Measurements from ENCODE around the gene LPCAT1. TPM values are rescaled to one million over a fixed set of nuclear protein-coding genes. Genes with fewer than 3 reads are reported as not detected.
"Not testable (repeated sequence)": the region's sequence is repeated elsewhere in the genome, so short reads cannot be mapped to it uniquely, and the experiment has no call there.

LPCAT1 gene
- total RNA-seq, 6 experiments from 2014 or later = 37.5 to 53.5 (median 44.1) TPM

DNA sequence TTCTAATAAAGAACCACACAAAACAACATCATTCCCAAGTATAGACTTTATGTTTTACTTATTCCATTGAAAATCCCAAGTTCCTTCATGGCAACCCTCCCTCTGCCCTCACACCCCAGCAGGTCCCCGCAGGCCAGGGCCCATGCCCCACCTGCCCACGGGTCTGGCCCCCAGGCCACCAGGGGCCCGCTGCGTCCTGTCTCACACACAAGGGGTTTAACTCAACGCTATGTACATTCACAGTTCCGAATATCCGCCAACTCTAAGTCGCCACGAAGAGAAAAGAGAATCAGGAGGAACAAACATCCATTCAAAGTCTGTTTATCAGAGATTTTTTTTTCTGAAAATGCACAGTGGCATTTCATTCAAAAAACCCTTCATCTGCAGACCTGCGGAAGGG lies 62.4 kb downstream of the LPCAT1 start:
- TF ChIP-seq, protein P1, sequence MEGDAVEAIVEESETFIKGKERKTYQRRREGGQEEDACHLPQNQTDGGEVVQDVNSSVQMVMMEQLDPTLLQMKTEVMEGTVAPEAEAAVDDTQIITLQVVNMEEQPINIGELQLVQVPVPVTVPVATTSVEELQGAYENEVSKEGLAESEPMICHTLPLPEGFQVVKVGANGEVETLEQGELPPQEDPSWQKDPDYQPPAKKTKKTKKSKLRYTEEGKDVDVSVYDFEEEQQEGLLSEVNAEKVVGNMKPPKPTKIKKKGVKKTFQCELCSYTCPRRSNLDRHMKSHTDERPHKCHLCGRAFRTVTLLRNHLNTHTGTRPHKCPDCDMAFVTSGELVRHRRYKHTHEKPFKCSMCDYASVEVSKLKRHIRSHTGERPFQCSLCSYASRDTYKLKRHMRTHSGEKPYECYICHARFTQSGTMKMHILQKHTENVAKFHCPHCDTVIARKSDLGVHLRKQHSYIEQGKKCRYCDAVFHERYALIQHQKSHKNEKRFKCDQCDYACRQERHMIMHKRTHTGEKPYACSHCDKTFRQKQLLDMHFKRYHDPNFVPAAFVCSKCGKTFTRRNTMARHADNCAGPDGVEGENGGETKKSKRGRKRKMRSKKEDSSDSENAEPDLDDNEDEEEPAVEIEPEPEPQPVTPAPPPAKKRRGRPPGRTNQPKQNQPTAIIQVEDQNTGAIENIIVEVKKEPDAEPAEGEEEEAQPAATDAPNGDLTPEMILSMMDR (IDR thresholded peaks at IDR 0.05) = no peak
- H3K36me3 Mint-ChIP-seq (ENCODE audit: low read depth) = peaks cover 75% of the 10 kb centered on the region
- DNase-seq = no peak
- H3K27me3 Mint-ChIP-seq (ENCODE audit: insufficient read depth) = peaks cover 15% of the 10 kb centered on the region
- H3K27ac Mint-ChIP-seq = no peak overlapping the region
- H3K9me3 Mint-ChIP-seq = peaks cover 39% of the 10 kb centered on the region
- H3K4me1 Mint-ChIP-seq (ENCODE audit: low read depth) = no peaks in the 10 kb centered on the region
- no peak overlapping the region for H3K4me3 Mint-ChIP-seq

DNA sequence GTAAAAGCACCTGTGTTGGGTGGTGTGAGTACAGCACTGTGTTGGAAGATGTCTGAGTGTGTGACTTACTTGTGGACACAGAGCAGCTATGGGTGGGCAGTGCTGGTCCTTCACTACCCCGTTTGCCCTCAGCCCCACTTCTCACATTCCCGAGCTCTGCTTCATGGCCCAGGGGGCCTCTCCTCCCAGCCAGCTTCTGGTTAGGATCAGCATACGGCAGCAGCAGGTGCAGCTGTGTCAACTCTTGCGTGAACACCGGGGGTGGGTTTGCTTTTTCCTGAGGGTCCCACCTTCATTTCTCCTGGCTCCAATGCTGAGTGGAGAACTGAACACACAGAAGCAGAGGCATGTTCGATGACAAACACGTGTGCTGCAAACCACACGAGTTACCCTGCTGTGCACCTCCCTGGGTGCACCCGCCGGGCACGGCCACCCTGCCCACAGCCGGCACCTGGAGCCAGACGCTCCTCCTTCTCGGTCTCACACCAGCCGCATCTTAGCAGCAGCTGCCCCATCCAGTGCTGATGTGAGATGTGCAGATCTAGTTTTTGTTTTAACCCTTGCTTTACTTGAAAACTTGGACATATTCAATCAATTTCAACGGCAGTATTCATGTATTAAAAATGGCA lies 63.6 kb downstream of the LPCAT1 start:
- H3K9me3 Mint-ChIP-seq = peaks cover 40% of the 10 kb centered on the region
- no peaks in the 10 kb centered on the region for H3K4me1 Mint-ChIP-seq (ENCODE audit: low read depth)
- H3K27ac Mint-ChIP-seq = no peak overlapping the region
- H3K27me3 Mint-ChIP-seq (ENCODE audit: insufficient read depth) = peaks cover 13% of the 10 kb centered on the region
- TF ChIP-seq, protein P1 (IDR thresholded peaks at IDR 0.05) = no peak
- DNase-seq = no peak
- H3K4me3 Mint-ChIP-seq = no peak overlapping the region
- peaks cover 67% of the 10 kb centered on the region for H3K36me3 Mint-ChIP-seq (ENCODE audit: low read depth)

DNA sequence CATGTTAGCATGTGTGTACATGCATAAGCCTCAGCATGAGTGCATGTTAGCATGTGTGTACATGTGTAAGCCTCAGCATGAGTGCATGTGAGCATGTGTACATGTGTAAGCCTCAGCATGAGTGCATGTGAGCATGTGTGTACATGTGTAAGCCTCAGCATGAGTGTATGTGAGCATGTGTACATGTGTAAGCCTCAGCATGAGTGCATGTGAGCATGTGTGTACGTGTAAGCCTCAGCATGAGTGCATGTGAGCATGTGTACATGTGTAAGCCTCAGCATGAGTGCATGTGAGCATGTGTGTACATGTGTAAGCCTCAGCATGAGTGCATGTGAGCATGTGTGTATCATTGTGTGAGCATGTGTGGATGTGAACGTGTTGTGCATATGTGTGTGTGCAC lies 64.3 kb downstream of the LPCAT1 start:
- peaks cover 67% of the 10 kb centered on the region for H3K36me3 Mint-ChIP-seq (ENCODE audit: low read depth)
- not testable (repeated sequence) for H3K4me1 Mint-ChIP-seq (ENCODE audit: low read depth); H3K27ac Mint-ChIP-seq; DNase-seq; H3K27me3 Mint-ChIP-seq (ENCODE audit: insufficient read depth); H3K4me3 Mint-ChIP-seq
- H3K9me3 Mint-ChIP-seq = peaks cover 42% of the 10 kb centered on the region

DNA sequence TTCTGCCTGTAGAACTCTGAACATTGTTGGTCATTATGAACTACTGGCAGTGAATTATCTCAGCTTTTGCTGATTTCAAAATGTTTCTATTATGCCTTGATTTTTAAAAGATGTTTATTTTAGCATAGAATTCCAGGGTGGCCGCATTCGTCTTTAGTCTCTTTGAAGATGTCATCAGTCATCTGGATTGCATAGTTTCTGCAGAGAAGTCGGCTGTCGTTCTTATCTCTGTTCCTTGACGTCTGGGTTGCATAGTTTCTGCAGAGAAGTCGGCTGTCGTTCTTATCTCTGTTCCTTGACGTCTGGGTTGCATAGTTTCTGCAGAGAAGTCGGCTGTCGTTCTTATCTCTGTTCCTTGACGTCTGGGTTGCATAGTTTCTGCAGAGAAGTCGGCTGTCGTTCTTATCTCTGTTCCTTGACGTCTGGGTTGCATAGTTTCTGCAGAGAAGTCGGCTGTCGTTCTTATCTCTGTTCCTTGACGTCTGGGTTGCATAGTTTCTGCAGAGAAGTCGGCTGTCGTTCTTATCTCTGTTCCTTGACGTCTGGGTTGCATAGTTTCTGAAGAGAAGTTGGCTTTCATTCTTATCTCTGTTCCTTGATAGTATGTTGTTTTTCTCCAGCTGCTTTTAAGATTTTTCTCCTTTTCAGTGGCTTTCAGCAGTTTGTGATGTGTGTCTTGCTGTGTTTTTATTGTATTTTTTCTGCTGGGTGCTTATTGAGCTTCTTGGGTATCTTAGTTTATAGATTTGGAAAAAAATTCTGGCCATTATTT lies 67.5 kb downstream of the LPCAT1 start:
- Mint-ChIP-seq H3K36me3 (ENCODE audit: low read depth) (peaks cover 62% of the 10 kb centered on the region), H3K9me3 (peaks cover 58% of the 10 kb centered on the region)
- H3K27ac Mint-ChIP-seq; H3K4me1 Mint-ChIP-seq (ENCODE audit: low read depth); H3K27me3 Mint-ChIP-seq (ENCODE audit: insufficient read depth); DNase-seq; H3K4me3 Mint-ChIP-seq: not testable (repeated sequence)

DNA sequence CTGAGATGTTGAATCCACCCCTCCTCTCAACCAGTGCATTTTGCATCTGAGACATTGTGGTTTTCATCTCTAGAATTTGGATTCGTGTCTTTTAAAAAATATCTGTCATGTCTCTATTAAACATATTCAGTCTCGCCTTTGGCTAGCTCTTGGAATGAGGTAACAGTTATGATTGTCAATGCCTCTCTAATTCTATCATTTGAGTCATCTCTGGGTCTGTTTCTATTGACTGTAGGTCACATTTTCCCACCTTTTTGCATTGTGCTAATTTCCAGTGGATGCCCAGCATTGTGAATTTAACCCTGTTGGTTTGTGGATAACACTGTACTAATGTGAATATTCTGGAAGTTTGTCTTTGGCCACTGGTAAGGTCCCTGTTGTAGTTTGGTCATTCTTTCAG lies 70.1 kb downstream of the LPCAT1 start:
- H3K27me3 Mint-ChIP-seq (ENCODE audit: insufficient read depth) = peaks cover 18% of the 10 kb centered on the region
- no peak overlapping the region for H3K27ac Mint-ChIP-seq
- no peak for DNase-seq
- TF ChIP-seq, protein P1 (IDR thresholded peaks at IDR 0.05) = no peak
- no peak overlapping the region for H3K4me3 Mint-ChIP-seq
- H3K4me1 Mint-ChIP-seq (ENCODE audit: low read depth) = no peaks in the 10 kb centered on the region
- H3K36me3 Mint-ChIP-seq (ENCODE audit: low read depth) = peaks cover 44% of the 10 kb centered on the region
- peaks cover 57% of the 10 kb centered on the region for H3K9me3 Mint-ChIP-seq

DNA sequence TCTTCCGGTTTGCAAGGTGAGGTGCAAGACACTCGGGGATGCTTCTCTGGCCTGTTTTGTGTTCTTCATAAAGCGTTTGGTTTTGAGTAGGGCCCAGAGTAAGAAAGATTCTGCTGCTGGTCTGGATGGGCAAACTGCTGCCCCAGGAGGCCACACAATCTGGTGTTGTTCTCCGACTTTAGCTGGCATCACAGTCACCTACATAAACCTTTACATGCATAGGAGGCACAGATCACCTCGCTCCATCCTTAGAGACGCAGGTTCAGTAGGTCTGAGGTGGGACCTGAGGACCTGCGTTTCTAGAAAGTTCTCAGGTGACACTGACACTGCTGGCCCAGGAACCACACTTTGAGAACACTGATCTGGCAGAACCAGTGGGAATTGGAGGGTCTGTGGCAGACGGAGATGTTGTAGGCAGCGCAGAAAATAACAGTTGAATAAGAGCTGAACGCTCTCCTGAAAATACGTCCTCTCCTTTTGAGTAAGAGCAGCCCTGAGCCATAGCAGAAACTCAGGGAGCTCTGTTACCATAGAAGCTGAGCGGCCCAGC lies 74.6 kb downstream of the LPCAT1 start:
- TF ChIP-seq, protein P1 (IDR thresholded peaks at IDR 0.05) = no peak
- Mint-ChIP-seq H3K4me1 (ENCODE audit: low read depth) (no peaks in the 10 kb centered on the region), H3K4me3 (no peak overlapping the region), H3K9me3 (peaks cover 15% of the 10 kb centered on the region), H3K36me3 (ENCODE audit: low read depth) (peaks cover 13% of the 10 kb centered on the region), H3K27me3 (ENCODE audit: insufficient read depth) (peaks cover 29% of the 10 kb centered on the region), H3K27ac (no peak overlapping the region)
- no peak for DNase-seq
